ENCODE measurements around the gene DHRS7B. TPM values are rescaled to one million over a fixed set of nuclear protein-coding genes. Genes with fewer than 3 reads are reported as not detected.

Gene DHRS7B
- polyA plus RNA-seq, 1 of the 3 experiments (the other 2 are of a cell fraction) = 17.8 TPM

- H3K4me2 ChIP-seq = no peak overlapping the region
- TF ChIP-seq FOXJ3 (CRISPR knock-in tag; IDR thresholded peaks at IDR 0.05) (no peak), FOXM1 (IDR thresholded peaks at IDR 0.05; ENCODE audit: low read depth) (no peak), GABPA (IDR thresholded peaks at IDR 0.05; ENCODE audit: low read depth) (no peak), JUND (IDR thresholded peaks at IDR 0.05) (no peak), TEAD4 (IDR thresholded peaks at IDR 0.05; ENCODE audit: borderline replicate concordance, insufficient read depth) (no peak), MEF2A (IDR thresholded peaks at IDR 0.05; ENCODE audit: borderline replicate concordance, low read depth) (no peak), RXRA (IDR thresholded peaks at IDR 0.05; ENCODE audit: borderline replicate concordance, low read depth) (no peak), NFIC (IDR thresholded peaks at IDR 0.05; ENCODE audit: borderline replicate concordance) (no peak), MXI1 (IDR thresholded peaks at IDR 0.05; ENCODE audit: low read depth, low read length) (no peak)
- TF ChIP-seq, protein P1, sequence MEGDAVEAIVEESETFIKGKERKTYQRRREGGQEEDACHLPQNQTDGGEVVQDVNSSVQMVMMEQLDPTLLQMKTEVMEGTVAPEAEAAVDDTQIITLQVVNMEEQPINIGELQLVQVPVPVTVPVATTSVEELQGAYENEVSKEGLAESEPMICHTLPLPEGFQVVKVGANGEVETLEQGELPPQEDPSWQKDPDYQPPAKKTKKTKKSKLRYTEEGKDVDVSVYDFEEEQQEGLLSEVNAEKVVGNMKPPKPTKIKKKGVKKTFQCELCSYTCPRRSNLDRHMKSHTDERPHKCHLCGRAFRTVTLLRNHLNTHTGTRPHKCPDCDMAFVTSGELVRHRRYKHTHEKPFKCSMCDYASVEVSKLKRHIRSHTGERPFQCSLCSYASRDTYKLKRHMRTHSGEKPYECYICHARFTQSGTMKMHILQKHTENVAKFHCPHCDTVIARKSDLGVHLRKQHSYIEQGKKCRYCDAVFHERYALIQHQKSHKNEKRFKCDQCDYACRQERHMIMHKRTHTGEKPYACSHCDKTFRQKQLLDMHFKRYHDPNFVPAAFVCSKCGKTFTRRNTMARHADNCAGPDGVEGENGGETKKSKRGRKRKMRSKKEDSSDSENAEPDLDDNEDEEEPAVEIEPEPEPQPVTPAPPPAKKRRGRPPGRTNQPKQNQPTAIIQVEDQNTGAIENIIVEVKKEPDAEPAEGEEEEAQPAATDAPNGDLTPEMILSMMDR (IDR thresholded peaks at IDR 0.05) = no peak
- H3K4me3 ChIP-seq (ENCODE audit: low read depth in 2 of 2, low read length in 1 of 2) = no peak overlapping the region
- H3K9me3 ChIP-seq = no peaks in the 10 kb centered on the region
- no peaks in the 10 kb centered on the region for H3K79me2 ChIP-seq (ENCODE audit: insufficient read depth)
- DNase-seq = no peak
- peaks cover 7% of the 10 kb centered on the region; the same call in 1 of the 2 replicates for H3K27me3 ChIP-seq (ENCODE audit: insufficient read depth)
- ChIA-PET POLR2A (no interaction called here), CTCF (interaction anchor here (4.7 kb wide), 1 partner anchor 14 kb away, joined by 33 read pairs; no protein-coding TSS in a partner anchor)
- no peaks in the 10 kb centered on the region for H3K36me3 ChIP-seq (replicated peaks in 1 of 2; ENCODE audit: control insufficient read depth in 1 of 2, insufficient read depth in 2 of 2, low read length in 1 of 2)
- H4K20me1 ChIP-seq (ENCODE audit: insufficient read depth) = no peaks in the 10 kb centered on the region
- H3K9ac ChIP-seq = no peak overlapping the region
- 48% methylated on average over 5 of the region's 5 CpGs for WGBS (ENCODE audit: low lambda C conversion rate)
- H3K27ac ChIP-seq (ENCODE audit: low read depth in 2 of 2, low read length in 1 of 2) = no peak overlapping the region
- H3K9me2 ChIP-seq = no peaks in the 10 kb centered on the region
- no peak overlapping the region for H2AFZ ChIP-seq (ENCODE audit: low read depth)
- H3K4me1 ChIP-seq (ENCODE audit: control insufficient read depth in 1 of 2, insufficient read depth in 2 of 2, low read depth in 1 of 2, low read length in 1 of 2) = no peaks in the 10 kb centered on the region
- H3F3A ChIP-seq (replicated peaks; ENCODE audit: insufficient read depth) = no peaks in the 10 kb centered on the region
Observed at GRCh38 chr17:21105064-21105894, 21.5 kb upstream of the DHRS7B start.

DNA sequence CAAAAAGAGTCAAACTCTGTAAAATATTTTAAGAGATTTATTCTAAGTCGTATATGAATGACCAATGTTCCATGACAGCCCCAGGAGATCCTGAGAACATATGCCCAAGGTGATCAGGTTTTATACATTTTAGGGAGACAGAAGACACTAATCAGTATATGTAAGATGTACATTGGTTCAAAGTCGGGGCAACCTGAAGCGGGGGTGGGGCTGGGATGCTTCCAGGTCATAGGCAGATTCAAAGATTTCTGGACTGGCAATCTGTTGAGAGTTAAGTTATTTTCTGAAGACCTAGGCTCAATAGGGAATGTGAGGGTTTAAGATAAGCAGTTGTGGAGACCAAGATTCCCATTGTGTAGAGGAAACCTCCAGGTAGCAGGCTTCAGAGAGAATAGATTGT is 20.4 kb upstream of the DHRS7B start:
- 53% methylated on average over 3 of the region's 3 CpGs for WGBS (ENCODE audit: low lambda C conversion rate)
- ChIA-PET CTCF (interaction anchor here (0.8 to 1.3 kb wide), 2 partner anchors 15 to 105 kb away, joined by 3 to 4 read pairs; no protein-coding TSS in a partner anchor), POLR2A (no interaction called here)
- TF ChIP-seq TAF1 (IDR thresholded peaks at IDR 0.05; ENCODE audit: borderline replicate concordance, low read depth, low read length) (no peak), FOSL2 (IDR thresholded peaks at IDR 0.05; ENCODE audit: borderline replicate concordance, low read depth) (no peak), SIN3A (IDR thresholded peaks at IDR 0.05; ENCODE audit: borderline replicate concordance, low read depth, low read length) (no peak), MEF2A (IDR thresholded peaks at IDR 0.05; ENCODE audit: borderline replicate concordance, low read depth) (no peak), EZH2phosphoT487 (IDR thresholded peaks at IDR 0.05; ENCODE audit: borderline replicate concordance, low read depth) (no peak), PBX3 (IDR thresholded peaks at IDR 0.05) (no peak), RFX5 (IDR thresholded peaks at IDR 0.05; ENCODE audit: low read length) (no peak), RCOR1 (IDR thresholded peaks at IDR 0.05; ENCODE audit: low read length) (no peak)
- TF ChIP-seq, protein P2, sequence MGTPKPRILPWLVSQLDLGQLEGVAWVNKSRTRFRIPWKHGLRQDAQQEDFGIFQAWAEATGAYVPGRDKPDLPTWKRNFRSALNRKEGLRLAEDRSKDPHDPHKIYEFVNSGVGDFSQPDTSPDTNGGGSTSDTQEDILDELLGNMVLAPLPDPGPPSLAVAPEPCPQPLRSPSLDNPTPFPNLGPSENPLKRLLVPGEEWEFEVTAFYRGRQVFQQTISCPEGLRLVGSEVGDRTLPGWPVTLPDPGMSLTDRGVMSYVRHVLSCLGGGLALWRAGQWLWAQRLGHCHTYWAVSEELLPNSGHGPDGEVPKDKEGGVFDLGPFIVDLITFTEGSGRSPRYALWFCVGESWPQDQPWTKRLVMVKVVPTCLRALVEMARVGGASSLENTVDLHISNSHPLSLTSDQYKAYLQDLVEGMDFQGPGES (IDR thresholded peaks at IDR 0.05; ENCODE audit: low read depth, low read length) = no peak
- TF ChIP-seq, protein P1 (IDR thresholded peaks at IDR 0.05) = no peak

More for the DNA sequence above, 20.4 kb upstream of the DHRS7B start:
- no peak overlapping the region for H3K4me3 ChIP-seq (ENCODE audit: low read depth in 2 of 2, low read length in 1 of 2)
- H3K9ac ChIP-seq = no peak overlapping the region
- peaks cover 7% of the 10 kb centered on the region; the same call in 1 of the 2 replicates for H3K27me3 ChIP-seq (ENCODE audit: insufficient read depth)
- H3K4me2 ChIP-seq = no peak overlapping the region
- H3K9me3 ChIP-seq = no peaks in the 10 kb centered on the region
- no peak for DNase-seq
- no peaks in the 10 kb centered on the region for H3K36me3 ChIP-seq (replicated peaks in 1 of 2; ENCODE audit: control insufficient read depth in 1 of 2, insufficient read depth in 2 of 2, low read length in 1 of 2)
- no peak overlapping the region for H3K27ac ChIP-seq (ENCODE audit: low read depth in 2 of 2, low read length in 1 of 2)
- H3K79me2 ChIP-seq (ENCODE audit: insufficient read depth) = no peaks in the 10 kb centered on the region
- H2AFZ ChIP-seq (ENCODE audit: low read depth) = no peak overlapping the region
- H3F3A ChIP-seq (replicated peaks; ENCODE audit: insufficient read depth) = no peaks in the 10 kb centered on the region
- H3K4me1 ChIP-seq (ENCODE audit: control insufficient read depth in 1 of 2, insufficient read depth in 2 of 2, low read depth in 1 of 2, low read length in 1 of 2) = no peaks in the 10 kb centered on the region
- no peaks in the 10 kb centered on the region for H4K20me1 ChIP-seq (ENCODE audit: insufficient read depth)
- H3K9me2 ChIP-seq = no peaks in the 10 kb centered on the region

All from SK-N-SH (cell line).